Adrenal gland (tissue), 12 donors: Measurements from ENCODE around the gene RAP1A. TPM values are rescaled to one million over a fixed set of nuclear protein-coding genes. Genes with fewer than 3 reads are reported as not detected.
"Not testable (repeated sequence)": the region's sequence is repeated elsewhere in the genome, so short reads cannot be mapped to it uniquely, and the experiment has no call there.

Source experiments
- DNase-seq, 7 donors: peaks; one replicate each; pipeline ENCODE4 v3.0.0-alpha.2; 2019 to 2020
- H3K27ac ChIP-seq, 5 donors: fragments of 200-600 bp; sonication (generic) in 4 of 5; 1 replicate in 3 of 5; 2 replicates in 2 of 5; pipeline versions ENCODE4 v1.5.1 to v1.8.0; 2016 to 2020; ENCODE audit warnings: mild to moderate bottlenecking in 1 of 5
- H3K27me3 ChIP-seq: fragments of 200-600 bp; 2 replicates; pipeline ENCODE4 v1.8.0; 2021
- H3K36me3 ChIP-seq, 2 donors: fragments of 200-600 bp; replicated peaks in 1 of 2; 1 replicate in 1 of 2; 2 replicates in 1 of 2; pipeline versions ENCODE4 v1.5.1 to v1.8.0; 2018 to 2022
- H3K4me1 ChIP-seq, 2 donors: fragments of 200-600 bp; replicated peaks in 1 of 2; 1 replicate in 1 of 2; 2 replicates in 1 of 2; pipeline versions ENCODE4 v1.5.1 to v1.8.0; 2018 to 2021
- H3K4me3 ChIP-seq, 4 donors: fragments of 200-600 bp; sonication (generic) in 3 of 4; one replicate each; pipeline ENCODE4 v1.5.1; 2016 to 2018
- H3K9me3 ChIP-seq, 3 donors: fragments of 200-600 bp; sonication (generic) in 1 of 3; replicated peaks in 1 of 3; 1 replicate in 2 of 3; 2 replicates in 1 of 3; pipeline versions ENCODE4 v1.5.1 to v1.8.0; 2016 to 2021
- CTCF ChIP-seq, 6 experiments: fragments of 450-650 bp in 4 of 6; fragments of 200-600 bp in 2 of 6; sonication (generic) in 1 of 6; IDR thresholded peaks; 1 replicate in 5 of 6; 2 replicates in 1 of 6; pipeline versions ENCODE4 v1.5.1 to v1.8.0; 2016 to 2021; ENCODE audit warnings: antibody characterized with exemption in 6 of 6, mild to moderate bottlenecking in 2 of 6, moderate library complexity in 1 of 6
- POLR2A ChIP-seq, 2 donors: fragments of 450-650 bp; IDR thresholded peaks; one replicate each; pipeline ENCODE4 v1.6.1; 2017; ENCODE audit warnings: antibody characterized with exemption in 2 of 2, mild to moderate bottlenecking in 2 of 2, moderate library complexity in 1 of 2
- WGBS, 4 donors: extraction: QIAGEN DNeasy Blood & Tissue Kit in 2 of 4; methylation state at CpG; one replicate each; pipeline versions ENCODE4 v1.1.5 to v1.1.7; 2013 to 2017; 5-methylcytosine and 5-hydroxymethylcytosine counted together
- intact Hi-C, 2 donors: fragments of 100-400 bp; cut with DNase I; formaldehyde crosslinking; loops; one replicate each; pipeline versions ENCODE4 v1.14.1 to v1.15.0; 2022 to 2023
- polyA plus RNA-seq, 3 donors: library from polyadenylated mRNA; stranded (reverse); fragments of 200-250 nt in 2 of 3; fragments of 350-450 nt in 1 of 3; fragmentation: Illumina TruSeq in 1 of 3; extraction: RNeasy Lipid Tissue Mini Kit (QIAGEN cat#74804) in 1 of 3; gene quantifications; one replicate each; pipeline ENCODE4 v1.2.3, GENCODE V29; 2013 to 2014
- total RNA-seq, 9 donors: library from RNA; depleted of rRNA in 4 of 9; stranded (reverse); fragments of >200 nt in 4 of 9; fragments of 120-200 nt in 1 of 9; fragmentation: NEBNext Ultra II Directional in 1 of 9; extraction: Animal tissue kit (Norgen Biotek cat#: 25700) in 1 of 9; gene quantifications; one replicate each; pipeline versions ENCODE4 v1.1.0 to v1.2.4, GENCODE V29; 2013 to 2023
- donor health status: healthy with polysubstance abuse.
- donor health status: Bipolar disorder and iron deficiency.
- donor health status: DM: yes; HTN: yes; CAD: no.
- donor health status: DM: no; HTN: no; CAD: no.
- donor health status: DM: no; HTN: no; CAD: no.
- donor health status: DM: yes; HTN: yes; CAD: no.

RAP1A gene
- total and polyA plus RNA-seq, 12 donors = 23.1 to 157 (median 60.2) TPM

GRCh38 chr1:111605576-111605975, 14.0 kb upstream of the RAP1A start:
- TF ChIP-seq POLR2A (IDR thresholded peaks at IDR 0.05) (no peak), CTCF (IDR thresholded peaks at IDR 0.05) (no peak)
- intact Hi-C loops = no loop called here

GRCh38 chr1:111606457-111607215, 13.0 kb upstream of the RAP1A start:
- H3K36me3 ChIP-seq, DNase-seq, H3K4me1 ChIP-seq, H3K9me3 ChIP-seq, H3K4me3 ChIP-seq, H3K27ac ChIP-seq, intact Hi-C loops, H3K27me3 ChIP-seq: not testable (repeated sequence)
- WGBS, 4 donors = 73 to 84% (median 76%) methylated on average over 6 of the region's 8 CpGs

More at GRCh38 chr1:111605576-111605975, 14.0 kb upstream of the RAP1A start:
- Histone ChIP-seq H3K4me3 (no peak overlapping the region), H3K36me3 (no peaks in the 10 kb centered on the region), H3K27me3 (no peaks in the 10 kb centered on the region), H3K27ac (no peak overlapping the region), H3K4me1 (no peaks in the 10 kb centered on the region), H3K9me3 (no peaks in the 10 kb centered on the region)
- peak in 2 of 7 donors; percentile 21 to 38 for DNase-seq

- H3K4me3 ChIP-seq, H3K4me1 ChIP-seq, H3K27me3 ChIP-seq, DNase-seq, H3K27ac ChIP-seq, H3K9me3 ChIP-seq, intact Hi-C loops, H3K36me3 ChIP-seq: not testable (repeated sequence)
- 94 to 98% (median 97%) methylated on average over 8 to 22 of the region's 24 CpGs for WGBS, 4 donors
Measured at GRCh38 chr1:111608528-111608927, 11.1 kb upstream of the RAP1A start.

GRCh38 chr1:111611986-111612385, 7.6 kb upstream of the RAP1A start:
- Histone ChIP-seq H3K27me3 (no peaks in the 10 kb centered on the region), H3K4me1 (no peaks in the 10 kb centered on the region), H3K9me3 (no peaks in the 10 kb centered on the region), H3K27ac (no peak overlapping the region), H3K36me3 (no peaks in the 10 kb centered on the region), H3K4me3 (no peak overlapping the region)
- DNase-seq = no peak
- intact Hi-C loops = no loop called here
- WGBS, 4 donors = 67 to 84% (median 71%) methylated on average over 2 of the region's 2 CpGs
- no peak for TF ChIP-seq CTCF (IDR thresholded peaks at IDR 0.05)

GRCh38 chr1:111615870-111616715, 3.5 kb upstream of the RAP1A start:
- WGBS, 4 donors = 60 to 75% (median 67%) methylated on average over 3 of the region's 3 CpGs
- intact Hi-C loops = no loop called here
- TF ChIP-seq CTCF (IDR thresholded peaks at IDR 0.05) = no peak
- TF ChIP-seq POLR2A (IDR thresholded peaks at IDR 0.05) = no peak
- no peak for DNase-seq
- Histone ChIP-seq H3K36me3 (no peaks in the 10 kb centered on the region), H3K27me3 (no peaks in the 10 kb centered on the region), H3K4me1 (peaks cover 5 to 11% of the 10 kb centered on the region in 2 donors), H3K9me3 (no peaks in the 10 kb centered on the region), H3K4me3 (no peak overlapping the region), H3K27ac (no peak overlapping the region)
